ENCODE measurements around the gene ADAMTS9. TPM values are rescaled to one million over a fixed set of nuclear protein-coding genes. Genes with fewer than 3 reads are reported as not detected.

Gene ADAMTS9
- total RNA-seq, 2 experiments from 2014 or later, result not detected

- Mint-ChIP-seq H3K4me3 (no peak overlapping the region), H3K27ac (no peak overlapping the region), H3K4me1 (ENCODE audit: low read depth) (no peaks in the 10 kb centered on the region), H3K36me3 (ENCODE audit: low read depth) (no peaks in the 10 kb centered on the region), H3K27me3 (peaks cover 50% of the 10 kb centered on the region), H3K9me3 (no peaks in the 10 kb centered on the region)
- H3K4me1 ChIP-seq (ENCODE audit: insufficient read depth, low read length), result no peaks in the 10 kb centered on the region
- no peaks in the 10 kb centered on the region for H3K27me3 ChIP-seq (ENCODE audit: control insufficient read depth in 1 of 2, insufficient read depth in 2 of 2, low read length in 2 of 2)
- CTCF ChIA-PET, result no interaction called here
- H3K27ac ChIP-seq (ENCODE audit: low read depth in 1 of 2, low read length in 2 of 2), result no peak overlapping the region
- H3K4me3 ChIP-seq (ENCODE audit: low read length), result no peak overlapping the region
- no peaks in the 10 kb centered on the region for H3K9me3 ChIP-seq (ENCODE audit: control insufficient read depth in 1 of 2, insufficient read depth in 1 of 2, low read length in 2 of 2)
- intact Hi-C loops (cut with DNase I, micrococcal nuclease), result no loop called here
- ATAC-seq (ENCODE audit: poor library complexity) (no peak), DNase-seq (no peak)
- POLR2A ChIA-PET, result no interaction called here
- TF ChIP-seq CTCF (IDR thresholded peaks at IDR 0.05), result no peak
- H3K36me3 ChIP-seq (ENCODE audit: insufficient read depth, low read length), result no peaks in the 10 kb centered on the region
Observed at GRCh38 chr3:64467255-64467944, 220.4 kb downstream of the ADAMTS9 start.

Data from CD4-positive, alpha-beta T cell (primary cell).